ENCODE data around the gene TEX19. TPM values are rescaled to one million over a fixed set of nuclear protein-coding genes. Genes with fewer than 3 reads are reported as not detected.

The TEX19 gene
- total and polyA plus RNA-seq, 9 of the 15 experiments (the other 6 are each of a cell fraction or from before 2014, with no cell fraction given), result 0.10 to 4.9 (median 1.9) TPM

GRCh38 chr17:82345151-82345976 is 13.7 kb upstream of the TEX19 start (continued):
- TF ChIP-seq CEBPZ (IDR thresholded peaks at IDR 0.05; ENCODE audit: borderline replicate concordance, low read depth, low read length) (no peak), KDM1A (IDR thresholded peaks at IDR 0.05) (peak; percentile 79 to 90), NRF1 (conservative IDR thresholded peaks at IDR 0.05 in 1 of 2, IDR thresholded peaks at IDR 0.05 in 1 of 2) (peak in 1 of 2 experiments; percentile 28; a peak in 1 of 4 replicates), MITF (IDR thresholded peaks at IDR 0.05) (peak; percentile 84), TCF3 (CRISPR knock-in tag; IDR thresholded peaks at IDR 0.05) (peak; percentile 98), TEAD4 (IDR thresholded peaks at IDR 0.05; ENCODE audit: low read length) (peak; percentile 98), TEAD4 (CRISPR knock-in tag; IDR thresholded peaks at IDR 0.05; ENCODE audit: borderline replicate concordance) (no peak), HDAC2 (IDR thresholded peaks at IDR 0.05) (peak; percentile 90), MEF2D (tag; conservative IDR thresholded peaks at IDR 0.05; ENCODE audit: low read depth) (peak; percentile 82), MXI1 (IDR thresholded peaks at IDR 0.05; ENCODE audit: low read depth, low read length) (no peak), NR3C1 (CRISPR knock-in tag; IDR thresholded peaks at IDR 0.05) (no peak), TCF15 (CRISPR knock-in tag; IDR thresholded peaks at IDR 0.05) (peak; percentile 69; the same call in 1 of the 2 replicates), SMC3 (conservative IDR thresholded peaks at IDR 0.05; ENCODE audit: insufficient read depth, low read depth, low read length) (no peak), L3MBTL2 (IDR thresholded peaks at IDR 0.05) (peak; percentile 99), ZNF609 (CRISPR knock-in tag; IDR thresholded peaks at IDR 0.05; ENCODE audit: borderline replicate concordance) (no peak), ZNF766 (CRISPR knock-in tag; conservative IDR thresholded peaks at IDR 0.05) (peak; percentile 92), TBL1XR1 (IDR thresholded peaks at IDR 0.05; ENCODE audit: low read length in 2 of 2) (peak; percentile 36 to 94; a peak in 3 of 4 replicates), CBFA2T2 (conservative IDR thresholded peaks at IDR 0.05) (peak; percentile 98)
